CD4-positive, alpha-beta memory T cell (primary cell): ENCODE measurements around the gene FOS. TPM values are rescaled to one million over a fixed set of nuclear protein-coding genes. Genes with fewer than 3 reads are reported as not detected.
A peak's percentile ranks its signal among the peaks of the same experiment; 100 is the strongest.

Experiments
- CTCF ChIA-PET: fragments of 350-600 bp; sonication (Branson Sonifier 250); formaldehyde crosslinking; loops from one replicate; lab custom pipeline; 2021; ENCODE audit warnings: inconsistent platforms; ENCODE audit not compliant: partially characterized antibody; lab: Charles Lee
- POLR2A ChIA-PET: fragments of 350-600 bp; sonication (Branson Sonifier 250); formaldehyde crosslinking; loops from one replicate; lab custom pipeline; 2021; ENCODE audit not compliant: partially characterized antibody; lab: Charles Lee
- DNase-seq, 5 donors: peaks; one replicate each; pipeline versions ENCODE4 v3.0.0 to v3.0.0-alpha.2; 2020 to 2022; ENCODE audit warnings: mixed read lengths in 1 of 5
- H3K27ac ChIP-seq: one replicate; pipeline ENCODE4 v1.7.0; 2013; ENCODE audit warnings: low read depth, low read length
- H3K27me3 ChIP-seq: 2 replicates; pipeline ENCODE4 v1.7.0; 2013; ENCODE audit warnings: mild to moderate bottlenecking, low read length, moderate library complexity; ENCODE audit not compliant: insufficient read depth
- H3K36me3 ChIP-seq: 2 replicates; pipeline ENCODE4 v1.7.0; 2013; ENCODE audit warnings: mild to moderate bottlenecking, low read length, moderate library complexity; ENCODE audit not compliant: insufficient read depth
- H3K4me1 ChIP-seq: 2 replicates; pipeline ENCODE4 v1.7.0; 2013; ENCODE audit warnings: mild to moderate bottlenecking, low read length, moderate library complexity; ENCODE audit not compliant: insufficient read depth
- H3K4me3 ChIP-seq, 2 donors: one replicate each; pipeline ENCODE4 v1.7.0; 2013; ENCODE audit warnings: low read length in 2 of 2, mild to moderate bottlenecking in 1 of 2
- H3K9me3 ChIP-seq, 2 donors: one replicate each; pipeline ENCODE4 v1.7.0; 2013; ENCODE audit warnings: low read length in 2 of 2, control low read depth in 1 of 2; ENCODE audit not compliant: control insufficient read depth in 1 of 2
- H3K27ac Mint-ChIP-seq, 7 donors: one replicate each; pipeline ENCODE4 v1.8.0; 2020 to 2021; ENCODE audit warnings: mixed read lengths in 7 of 7, mild to moderate bottlenecking in 6 of 7, inconsistent platforms in 3 of 7, moderate library complexity in 3 of 7
- H3K27me3 Mint-ChIP-seq, 2 donors: one replicate each; pipeline ENCODE4 v1.8.0; 2020 to 2021; ENCODE audit warnings: mixed read lengths in 2 of 2
- H3K36me3 Mint-ChIP-seq, 2 donors: one replicate each; pipeline ENCODE4 v1.8.0; 2020 to 2021; ENCODE audit warnings: mixed read lengths in 2 of 2, inconsistent platforms in 1 of 2, mild to moderate bottlenecking in 1 of 2
- H3K4me1 Mint-ChIP-seq, 4 donors: one replicate each; pipeline ENCODE4 v1.8.0; 2020 to 2021; ENCODE audit warnings: mixed read lengths in 4 of 4, mild to moderate bottlenecking in 1 of 4
- H3K4me3 Mint-ChIP-seq, 8 donors: one replicate each; pipeline ENCODE4 v1.8.0; 2020 to 2021; ENCODE audit warnings: mixed read lengths in 8 of 8, mild to moderate bottlenecking in 7 of 8, moderate library complexity in 6 of 8, inconsistent platforms in 3 of 8
- H3K9me3 Mint-ChIP-seq, 8 donors: one replicate each; pipeline ENCODE4 v1.8.0; 2020 to 2021; ENCODE audit warnings: mixed read lengths in 8 of 8, mild to moderate bottlenecking in 5 of 8, inconsistent platforms in 3 of 8, moderate library complexity in 1 of 8
- intact Hi-C: fragments of 100-400 bp; cut with micrococcal nuclease; formaldehyde crosslinking; loops from one replicate; pipeline ENCODE4 v1.15.1; 2023
- polyA plus RNA-seq, 2 donors: library from polyadenylated mRNA; unstranded; fragments of 300-500 nt; fragmentation: Illumina TruSeq; gene quantifications; one replicate each; pipeline ENCODE4 v1.2.3, GENCODE V29; 2021
- total RNA-seq, 2 experiments: library from RNA; stranded (reverse); gene quantifications; one replicate each; pipeline ENCODE4 v1.2.3, GENCODE V29; 2021

FOS gene
- total and polyA plus RNA-seq, 4 experiments from 2014 or later, result 4.1 to 519 (median 83.3) TPM

- Mint-ChIP-seq H3K27ac (peak overlapping the region; percentile 98 to 100 (median 100)), H3K36me3 (no peaks in the 10 kb centered on the region), H3K9me3 (peaks cover 0 to 2% (median 0%) of the 10 kb centered on the region in 8 donors), H3K4me1 (peaks cover 21 to 44% (median 33%) of the 10 kb centered on the region in 4 donors), H3K27me3 (no peaks in the 10 kb centered on the region), H3K4me3 (peak overlapping the region; percentile 74 to 90 (median 88))
- intact Hi-C loops, result no loop called here
- no peaks in the 10 kb centered on the region for H3K36me3 ChIP-seq
- H3K4me1 ChIP-seq, result peaks cover 23% of the 10 kb centered on the region
- H3K27ac ChIP-seq, result peak overlapping the region; percentile 95
- no peaks in the 10 kb centered on the region for H3K27me3 ChIP-seq
- peak overlapping the region; percentile 41 to 52 for H3K4me3 ChIP-seq
- no peaks in the 10 kb centered on the region for H3K9me3 ChIP-seq
- POLR2A ChIA-PET, result interaction anchor here (0.6 to 4.3 kb wide), 17 partner anchors 9 to 1840 kb away, joined by 3 to 101 read pairs (median 7); partner anchors contain the start of genes CIPC, FOS and TMED10
- CTCF ChIA-PET, result interaction anchor here (0.7 to 2.1 kb wide), 12 partner anchors 8 to 82 kb away, joined by 3 to 12 read pairs (median 6); partner anchors contain the start of gene TMED10
- no peak for DNase-seq
These were observed 20.4 kb upstream of the FOS start for GRCh38 chr14:75258079-75258802.

GRCh38 chr14:75258803-75259509 lies 19.7 kb upstream of the FOS start:
- H3K9me3 Mint-ChIP-seq, result peaks cover 0 to 2% (median 0%) of the 10 kb centered on the region in 8 donors
- Histone ChIP-seq H3K4me3 (peak overlapping the region; percentile 52 to 54), H3K4me1 (peaks cover 23% of the 10 kb centered on the region), H3K27me3 (no peaks in the 10 kb centered on the region), H3K36me3 (no peaks in the 10 kb centered on the region), H3K9me3 (no peaks in the 10 kb centered on the region), H3K27ac (peak overlapping the region; percentile 95)
- no peaks in the 10 kb centered on the region for H3K36me3 Mint-ChIP-seq
- CTCF ChIA-PET, result interaction anchor here (0.6 to 2.1 kb wide), 14 partner anchors 9 to 83 kb away, joined by 3 to 12 read pairs (median 5); partner anchors contain the start of gene TMED10
- intact Hi-C loops, result loop anchor here (1.0 kb wide), 6 partner anchors 10 to 132 kb away; partner anchors contain the start of genes FOS, NEK9 and TMED10
- H3K4me1 Mint-ChIP-seq, result peaks cover 21 to 44% (median 33%) of the 10 kb centered on the region in 4 donors
- H3K27me3 Mint-ChIP-seq, result no peaks in the 10 kb centered on the region
- peak overlapping the region; percentile 98 to 100 (median 100) for H3K27ac Mint-ChIP-seq
- POLR2A ChIA-PET, result interaction anchor here (0.5 to 4.3 kb wide), 23 partner anchors 10 to 376 kb away, joined by 3 to 101 read pairs (median 6); partner anchors contain the start of genes FOS, NEK9 and TMED10
- DNase-seq, result peak; percentile 99 to 100 (median 100)
- peak overlapping the region; percentile 82 to 90 (median 88) for H3K4me3 Mint-ChIP-seq

- H3K27me3 Mint-ChIP-seq, result no peaks in the 10 kb centered on the region
- DNase-seq, result no peak
- Histone ChIP-seq H3K9me3 (no peaks in the 10 kb centered on the region), H3K36me3 (no peaks in the 10 kb centered on the region), H3K4me1 (peaks cover 23% of the 10 kb centered on the region), H3K4me3 (peak overlapping the region; percentile 26 to 54), H3K27me3 (no peaks in the 10 kb centered on the region), H3K27ac (peak overlapping the region; percentile 95)
- no peaks in the 10 kb centered on the region for H3K36me3 Mint-ChIP-seq
- peak overlapping the region; percentile 98 to 100 (median 100) for H3K27ac Mint-ChIP-seq
- H3K4me3 Mint-ChIP-seq, result peak overlapping the region; percentile 82 to 90 (median 88)
- POLR2A ChIA-PET, result interaction anchor here (0.5 to 4.3 kb wide), 20 partner anchors 9 to 307 kb away, joined by 3 to 101 read pairs (median 7); partner anchors contain the start of genes FOS, NEK9 and TMED10
- H3K4me1 Mint-ChIP-seq, result peaks cover 21 to 39% (median 29%) of the 10 kb centered on the region in 4 donors
- no peaks in the 10 kb centered on the region for H3K9me3 Mint-ChIP-seq
- CTCF ChIA-PET, result interaction anchor here (0.7 to 2.1 kb wide), 11 partner anchors 9 to 83 kb away, joined by 3 to 12 read pairs (median 5); partner anchors contain the start of gene TMED10
- intact Hi-C loops, result loop anchor here (1.0 kb wide), 6 partner anchors 10 to 132 kb away; partner anchors contain the start of genes FOS, NEK9 and TMED10
These were observed 19.1 kb upstream of the FOS start for GRCh38 chr14:75259510-75259855.

- Histone ChIP-seq H3K4me1 (peaks cover 23% of the 10 kb centered on the region), H3K9me3 (no peaks in the 10 kb centered on the region), H3K36me3 (no peaks in the 10 kb centered on the region), H3K27ac (peak overlapping the region; percentile 95), H3K4me3 (no peak overlapping the region), H3K27me3 (no peaks in the 10 kb centered on the region)
- POLR2A ChIA-PET, result interaction anchor here (1.6 to 4.3 kb wide), 6 partner anchors 9 to 30 kb away, joined by 7 to 101 read pairs (median 17); partner anchors contain the start of gene FOS
- intact Hi-C loops, result no loop called here
- no peaks in the 10 kb centered on the region for H3K36me3 Mint-ChIP-seq
- H3K27me3 Mint-ChIP-seq, result no peaks in the 10 kb centered on the region
- peak overlapping the region; percentile 98 to 100 (median 100) for H3K27ac Mint-ChIP-seq
- peaks cover 21 to 35% (median 28%) of the 10 kb centered on the region in 4 donors for H3K4me1 Mint-ChIP-seq
- H3K4me3 Mint-ChIP-seq, result peak overlapping the region in 7 of 8 donors; percentile 47 to 88 (median 64)
- DNase-seq, result peak in 4 of 5 donors; percentile 16 to 33 (median 24)
- H3K9me3 Mint-ChIP-seq, result no peaks in the 10 kb centered on the region
- CTCF ChIA-PET, result interaction anchor here (1.0 to 2.1 kb wide), 2 partner anchors 9 to 84 kb away, joined by 4 to 6 read pairs; partner anchors contain the start of gene TMED10
These were observed 18.4 kb upstream of the FOS start for GRCh38 chr14:75260025-75260763.

DNA sequence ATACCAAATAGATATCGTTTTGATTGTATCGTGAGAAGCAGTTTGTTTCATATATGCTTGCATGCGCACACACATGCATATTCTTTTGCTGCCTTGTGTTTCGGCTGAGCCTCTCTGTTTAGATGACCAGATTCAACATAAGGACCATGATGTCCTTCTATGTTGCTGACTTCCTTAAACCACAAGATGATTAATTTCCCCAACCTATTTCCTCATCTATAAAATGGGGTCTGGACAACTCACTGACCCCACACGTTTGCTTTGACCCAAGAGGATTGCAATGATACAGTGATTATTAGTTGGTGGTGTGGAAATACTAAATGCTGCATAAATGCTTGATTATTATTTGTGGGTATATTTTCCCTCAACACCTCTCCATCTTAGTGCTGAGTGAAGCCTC lies 16.8 kb upstream of the FOS start:
- no peak overlapping the region for H3K4me3 Mint-ChIP-seq
- intact Hi-C loops, result no loop called here
- no peaks in the 10 kb centered on the region for H3K9me3 ChIP-seq
- CTCF ChIA-PET, result no interaction called here
- no peaks in the 10 kb centered on the region for H3K27me3 ChIP-seq
- no peaks in the 10 kb centered on the region for H3K9me3 Mint-ChIP-seq
- H3K27ac ChIP-seq, result no peak overlapping the region
- H3K36me3 ChIP-seq, result no peaks in the 10 kb centered on the region
- POLR2A ChIA-PET, result no interaction called here
- H3K36me3 Mint-ChIP-seq, result no peaks in the 10 kb centered on the region
- H3K27ac Mint-ChIP-seq, result peak overlapping the region in 5 of 7 donors; percentile 37 to 98 (median 90)
- H3K4me3 ChIP-seq, result no peak overlapping the region
- H3K4me1 ChIP-seq, result peaks cover 23% of the 10 kb centered on the region
- no peaks in the 10 kb centered on the region for H3K27me3 Mint-ChIP-seq
- H3K4me1 Mint-ChIP-seq, result peaks cover 21 to 35% (median 28%) of the 10 kb centered on the region in 4 donors
- DNase-seq, result no peak

GRCh38 chr14:75262641-75263040 lies 16.0 kb upstream of the FOS start:
- Mint-ChIP-seq H3K27ac (peak overlapping the region in 3 of 7 donors; percentile 24 to 80 (median 42)), H3K27me3 (peaks cover 0 to 1% of the 10 kb centered on the region in 2 donors), H3K4me3 (no peak overlapping the region), H3K36me3 (no peaks in the 10 kb centered on the region), H3K4me1 (peaks cover 16 to 27% (median 21%) of the 10 kb centered on the region in 4 donors), H3K9me3 (no peaks in the 10 kb centered on the region)
- H3K27ac ChIP-seq, result no peak overlapping the region
- ChIA-PET POLR2A (no interaction called here), CTCF (no interaction called here)
- no peaks in the 10 kb centered on the region for H3K36me3 ChIP-seq
- intact Hi-C loops, result no loop called here
- no peak for DNase-seq
- no peaks in the 10 kb centered on the region for H3K27me3 ChIP-seq
- no peak overlapping the region for H3K4me3 ChIP-seq
- H3K4me1 ChIP-seq, result peaks cover 23% of the 10 kb centered on the region
- no peaks in the 10 kb centered on the region for H3K9me3 ChIP-seq
